ENCODE results near the gene PTPRK.

PTPRK gene

DNA sequence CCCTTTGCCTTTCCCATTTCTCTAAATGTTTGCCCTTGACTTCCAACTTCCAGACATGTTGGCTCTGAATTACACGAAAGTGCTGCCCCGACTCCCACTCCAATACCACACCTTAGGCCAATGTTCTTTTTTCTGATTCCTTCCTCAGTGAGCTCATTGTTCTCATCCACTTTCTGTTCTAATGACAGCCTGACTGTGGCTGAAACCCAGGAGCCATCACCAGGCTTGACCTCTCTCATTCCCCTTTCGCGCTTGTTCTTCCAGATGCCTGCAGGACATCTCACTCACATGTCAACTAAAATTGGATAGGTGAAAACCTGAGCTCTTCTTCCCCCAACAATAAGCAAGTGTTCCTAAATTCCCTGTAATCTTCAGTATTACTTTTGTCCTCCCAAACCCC is 40.4 kb downstream of the PTPRK start:
- DNase-seq (ENCODE audit: insufficient read length, low spot score) (no peak), FAIRE-seq (no peak)
- no peak for TF ChIP-seq CTCF (IDR thresholded peaks at IDR 0.05; ENCODE audit: insufficient read depth, missing control alignments)

- FAIRE-seq (no peak), DNase-seq (ENCODE audit: insufficient read length, low spot score) (no peak)
- TF ChIP-seq CTCF (IDR thresholded peaks at IDR 0.05; ENCODE audit: insufficient read depth, missing control alignments): no peak
Measured at GRCh38 chr6:128479048-128479666, 41.2 kb downstream of the PTPRK start.

GRCh38 chr6:128478230-128479047 is 42.0 kb downstream of the PTPRK start:
- TF ChIP-seq CTCF (IDR thresholded peaks at IDR 0.05; ENCODE audit: insufficient read depth, missing control alignments): no peak
- DNase-seq (ENCODE audit: insufficient read length, low spot score) (no peak), FAIRE-seq (no peak)

DNA sequence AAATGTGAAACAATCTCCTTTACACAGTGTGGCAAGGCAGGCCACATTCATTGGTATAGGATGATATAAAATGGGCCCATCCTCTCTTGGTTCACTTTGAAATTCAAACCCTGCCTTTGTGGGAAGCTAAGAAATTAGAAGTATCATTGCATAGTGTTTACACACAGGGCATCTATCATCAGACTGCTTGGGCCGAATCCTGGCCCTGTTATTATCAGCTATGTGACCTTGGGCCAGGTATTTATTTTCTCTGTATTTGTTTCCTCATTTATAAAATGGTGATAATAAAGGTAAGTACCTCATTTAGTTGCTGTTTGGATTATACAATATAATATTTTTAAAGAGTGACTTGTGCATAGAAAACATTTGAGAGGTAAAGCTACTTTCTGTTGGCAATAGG is 45.5 kb downstream of the PTPRK start:
- FAIRE-seq (no peak), DNase-seq (ENCODE audit: insufficient read length, low spot score) (no peak)

DNA sequence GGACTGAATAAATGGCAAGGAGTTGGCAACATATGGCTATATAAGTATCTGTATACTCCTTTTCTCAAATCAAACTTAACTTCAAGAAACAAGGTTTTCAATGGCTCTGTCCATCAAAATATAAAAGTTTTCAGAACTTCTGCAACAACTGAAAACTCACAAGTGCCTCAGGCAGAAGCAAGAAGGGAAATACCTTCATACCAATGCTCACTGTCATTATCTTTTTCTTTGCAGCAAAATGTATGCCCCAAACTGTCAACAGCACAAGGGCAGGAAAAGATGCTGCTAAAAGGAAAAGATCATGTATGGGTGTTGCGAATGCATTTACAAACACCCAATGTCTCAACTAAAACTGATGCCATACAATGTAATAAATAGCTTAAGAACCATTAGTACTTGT is 45.9 kb downstream of the PTPRK start:
- FAIRE-seq: no peak
- no peak for DNase-seq (ENCODE audit: insufficient read length, low spot score)
- no peak for TF ChIP-seq CTCF (IDR thresholded peaks at IDR 0.05; ENCODE audit: insufficient read depth, missing control alignments)

More for the DNA sequence above, 45.5 kb downstream of the PTPRK start:
- TF ChIP-seq CTCF (IDR thresholded peaks at IDR 0.05; ENCODE audit: insufficient read depth, missing control alignments): no peak

DNA sequence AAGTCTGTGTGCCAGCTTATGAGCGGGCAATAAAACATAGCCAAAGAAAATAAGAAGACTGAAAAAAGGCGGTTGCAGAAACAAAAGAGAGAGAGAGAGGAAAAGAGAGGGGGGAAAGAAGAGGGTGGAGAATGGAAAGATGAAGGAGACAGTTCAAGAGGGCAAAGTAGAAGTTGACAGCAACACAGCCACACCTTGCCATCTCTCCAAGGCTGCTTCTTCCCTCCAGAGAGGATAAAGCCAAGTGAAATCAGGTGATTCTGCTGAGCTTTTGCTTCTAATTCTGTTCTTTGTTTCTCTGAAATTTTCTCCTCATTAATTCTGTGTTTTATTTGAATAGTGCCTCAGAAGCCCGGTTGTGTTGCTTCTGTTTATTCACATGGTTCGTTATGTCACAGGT is 48.5 kb downstream of the PTPRK start:
- FAIRE-seq (no peak), DNase-seq (ENCODE audit: insufficient read length, low spot score) (no peak)
- no peak for TF ChIP-seq CTCF (IDR thresholded peaks at IDR 0.05; ENCODE audit: insufficient read depth, missing control alignments)
